22Rv1 (cell line): ENCODE data around the gene DERL3.

ENCODE experiments used
- H3K27ac ChIP-seq: fragments of 450-650 bp; 2 replicates; pipeline ENCODE4 v1.5.1; 2017
- ZFX ChIP-seq: fragments of 450-650 bp; IDR thresholded peaks from 2 replicates; pipeline ENCODE4 v1.6.1; 2017; ENCODE audit warnings: antibody characterized with exemption, borderline replicate concordance
- TF ChIP-seq, protein P1 (sequence below): fragments of 450-650 bp; IDR thresholded peaks from 2 replicates; pipeline ENCODE4 v1.5.1; 2017; ENCODE audit warnings: mild to moderate bottlenecking

The DERL3 gene

DNA sequence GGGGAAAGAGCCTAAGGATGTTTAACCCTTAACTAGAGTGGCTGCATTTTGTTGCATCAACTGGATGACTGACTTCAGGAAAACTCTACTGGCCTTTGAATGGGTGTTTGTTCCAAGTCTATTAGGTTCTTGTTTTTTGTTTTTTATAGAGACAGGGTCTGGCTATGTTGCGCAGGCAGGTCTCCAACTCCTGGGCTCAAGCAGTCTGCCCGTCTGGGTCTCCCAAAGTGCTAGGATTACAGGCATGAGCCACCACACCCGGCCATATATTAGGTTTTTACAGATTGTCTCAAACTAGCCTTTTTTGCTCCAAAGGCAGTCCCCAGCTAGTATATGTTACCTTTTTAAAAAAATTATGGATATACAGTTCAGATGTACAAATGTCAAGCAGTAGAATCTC is 50.9 kb downstream of the DERL3 start:
- TF ChIP-seq, protein P1, sequence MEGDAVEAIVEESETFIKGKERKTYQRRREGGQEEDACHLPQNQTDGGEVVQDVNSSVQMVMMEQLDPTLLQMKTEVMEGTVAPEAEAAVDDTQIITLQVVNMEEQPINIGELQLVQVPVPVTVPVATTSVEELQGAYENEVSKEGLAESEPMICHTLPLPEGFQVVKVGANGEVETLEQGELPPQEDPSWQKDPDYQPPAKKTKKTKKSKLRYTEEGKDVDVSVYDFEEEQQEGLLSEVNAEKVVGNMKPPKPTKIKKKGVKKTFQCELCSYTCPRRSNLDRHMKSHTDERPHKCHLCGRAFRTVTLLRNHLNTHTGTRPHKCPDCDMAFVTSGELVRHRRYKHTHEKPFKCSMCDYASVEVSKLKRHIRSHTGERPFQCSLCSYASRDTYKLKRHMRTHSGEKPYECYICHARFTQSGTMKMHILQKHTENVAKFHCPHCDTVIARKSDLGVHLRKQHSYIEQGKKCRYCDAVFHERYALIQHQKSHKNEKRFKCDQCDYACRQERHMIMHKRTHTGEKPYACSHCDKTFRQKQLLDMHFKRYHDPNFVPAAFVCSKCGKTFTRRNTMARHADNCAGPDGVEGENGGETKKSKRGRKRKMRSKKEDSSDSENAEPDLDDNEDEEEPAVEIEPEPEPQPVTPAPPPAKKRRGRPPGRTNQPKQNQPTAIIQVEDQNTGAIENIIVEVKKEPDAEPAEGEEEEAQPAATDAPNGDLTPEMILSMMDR, result no peak
- no peak for TF ChIP-seq ZFX
- peak overlapping the region; percentile 98 for H3K27ac ChIP-seq

DNA sequence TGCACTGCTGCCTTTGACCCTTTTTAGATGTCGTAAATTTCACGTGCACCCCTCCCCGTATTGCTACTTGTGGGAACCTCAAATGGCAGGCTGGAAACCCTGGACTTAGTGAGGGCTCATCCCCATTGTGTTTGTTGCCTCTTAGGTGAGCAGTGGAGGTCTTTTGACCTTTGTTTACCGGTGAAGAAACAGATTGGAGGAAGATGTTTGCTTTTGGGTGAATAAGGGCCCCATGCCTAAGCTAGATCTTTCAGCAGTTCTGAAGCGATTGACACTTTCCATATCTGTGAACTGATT is 51.3 kb downstream of the DERL3 start:
- no peak for TF ChIP-seq ZFX
- TF ChIP-seq, protein P1, result no peak
- peak overlapping the region; percentile 98 for H3K27ac ChIP-seq

DNA sequence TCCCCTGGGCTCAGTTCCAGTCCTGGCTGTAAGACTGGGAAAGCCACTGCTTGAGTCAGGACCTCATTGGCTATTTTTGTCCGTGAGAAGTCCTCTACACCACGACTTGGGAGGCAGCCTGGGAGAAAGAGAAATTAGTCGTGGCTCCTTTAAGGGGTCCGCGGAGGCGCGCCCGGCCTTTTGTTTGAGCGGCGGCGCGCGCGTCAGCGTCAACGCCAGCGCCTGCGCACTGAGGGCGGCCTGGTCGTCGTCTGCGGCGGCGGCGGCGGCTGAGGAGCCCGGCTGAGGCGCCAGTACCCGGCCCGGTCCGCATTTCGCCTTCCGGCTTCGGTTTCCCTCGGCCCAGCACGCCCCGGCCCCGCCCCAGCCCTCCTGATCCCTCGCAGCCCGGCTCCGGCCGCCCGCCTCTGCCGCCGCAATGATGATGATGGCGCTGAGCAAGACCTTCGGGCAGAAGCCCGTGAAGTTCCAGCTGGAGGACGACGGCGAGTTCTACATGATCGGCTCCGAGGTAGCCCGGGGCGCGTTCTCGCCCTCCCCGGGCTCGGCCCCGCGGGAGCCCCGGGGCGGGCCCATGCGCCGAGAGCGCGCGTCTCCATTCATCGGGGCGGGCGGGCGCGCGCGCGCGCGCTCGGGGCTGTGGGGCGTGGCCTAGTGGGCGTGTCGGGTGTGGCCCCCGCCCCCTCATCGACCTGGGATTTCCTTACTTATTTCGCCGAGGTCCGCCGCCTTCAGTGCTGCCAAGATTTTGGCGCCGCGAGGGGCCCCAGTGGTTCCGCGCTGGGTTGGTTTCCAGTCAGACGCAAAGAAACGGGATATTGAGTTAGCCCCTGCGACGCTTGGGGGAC is 51.8 kb downstream of the DERL3 start, which contains the start of gene SMARCB1:
Gene SMARCB1, plus strand, starts transcription at position 215 of the 848 bp plus-strand sequence. Its CDS starts 204 bp downstream, at position 419.
- H3K27ac ChIP-seq, result peak within 1 kb of the TSS; percentile 98
- TF ChIP-seq, protein P1, result no peak
- TF ChIP-seq ZFX, result no peak

DNA sequence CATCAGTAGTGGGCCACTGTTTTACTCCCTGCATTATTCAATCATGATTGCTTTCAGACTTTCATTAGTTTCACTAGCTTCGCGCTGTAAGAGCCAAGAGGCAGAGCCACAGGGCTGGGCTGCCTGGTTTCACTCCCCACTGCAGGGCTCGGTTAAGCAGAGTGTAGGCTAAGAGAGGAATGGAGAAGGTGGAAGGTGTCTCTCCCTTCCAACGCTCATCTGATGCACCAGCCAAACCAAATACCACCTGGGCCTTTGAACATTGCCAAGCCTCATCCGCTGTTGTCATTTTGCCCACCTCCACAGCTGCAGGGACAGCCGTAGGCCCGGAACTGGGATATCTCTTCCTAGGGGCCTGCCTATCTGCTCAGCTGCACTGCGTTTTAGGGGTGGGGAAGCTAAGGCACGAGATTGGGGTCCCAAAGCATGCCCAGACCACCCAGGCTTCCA is 52.5 kb downstream of the DERL3 start:
- H3K27ac ChIP-seq, result peak overlapping the region; percentile 98
- no peak for TF ChIP-seq ZFX
- TF ChIP-seq, protein P1, result no peak
